GM23338 (cell line): ENCODE measurements around the gene ZCCHC2. TPM values are rescaled to one million over a fixed set of nuclear protein-coding genes. Genes with fewer than 3 reads are reported as not detected.

Source experiments
- polyA plus RNA-seq: library from polyadenylated mRNA; unstranded; fragments of >200 nt; fragmentation: Nextera tagmentation; extraction: Ambion mirVana; gene quantifications from 2 replicates; pipeline ENCODE4 v1.2.1, GENCODE V29; 2016
- total RNA-seq: library from RNA; depleted of rRNA; stranded (reverse); fragments of >200 nt; shearing (Covaris generic); gene quantifications from 2 replicates; pipeline ENCODE4 v1.2.3, GENCODE V29; 2014; rRNA removed

The ZCCHC2 gene
- total and polyA plus RNA-seq, 2 experiments from 2014 or later, result 5.4 to 15.4 TPM

Other genes with a start within 250 kb of the ZCCHC2 start
- 7.3 and 25.4 TPM in 2 replicates for gene TNFRSF11A, start 197.7 kb upstream of the ZCCHC2 start, total RNA-seq
- 3.8 and 5.6 TPM in 2 replicates for gene TNFRSF11A, start 197.7 kb upstream of the ZCCHC2 start, polyA plus RNA-seq
- 72.5 and 73.6 TPM in 2 replicates for gene PHLPP1, start 192.5 kb downstream of the ZCCHC2 start, total RNA-seq
- 15.7 and 16.3 TPM in 2 replicates for gene PHLPP1, start 192.5 kb downstream of the ZCCHC2 start, polyA plus RNA-seq